DND-41 (cell line): ENCODE results near the gene LRP6.

Experiments used
- EZH2 ChIP-seq: IDR thresholded peaks from 3 replicates; pipeline ENCODE4 v1.6.1; 2012; ENCODE audit warnings: borderline replicate concordance, low read depth, mild to moderate bottlenecking, moderate library complexity, low read length, inconsistent platforms; ENCODE audit not compliant: severe bottlenecking
- TF ChIP-seq, protein P1 (sequence below): IDR thresholded peaks from 2 replicates; pipeline ENCODE4 v1.5.1; 2012; ENCODE audit warnings: borderline replicate concordance, low read length, moderate library complexity, mild to moderate bottlenecking; ENCODE audit not compliant: poor library complexity, severe bottlenecking; ENCODE audit errors: extremely low read depth

DNA sequence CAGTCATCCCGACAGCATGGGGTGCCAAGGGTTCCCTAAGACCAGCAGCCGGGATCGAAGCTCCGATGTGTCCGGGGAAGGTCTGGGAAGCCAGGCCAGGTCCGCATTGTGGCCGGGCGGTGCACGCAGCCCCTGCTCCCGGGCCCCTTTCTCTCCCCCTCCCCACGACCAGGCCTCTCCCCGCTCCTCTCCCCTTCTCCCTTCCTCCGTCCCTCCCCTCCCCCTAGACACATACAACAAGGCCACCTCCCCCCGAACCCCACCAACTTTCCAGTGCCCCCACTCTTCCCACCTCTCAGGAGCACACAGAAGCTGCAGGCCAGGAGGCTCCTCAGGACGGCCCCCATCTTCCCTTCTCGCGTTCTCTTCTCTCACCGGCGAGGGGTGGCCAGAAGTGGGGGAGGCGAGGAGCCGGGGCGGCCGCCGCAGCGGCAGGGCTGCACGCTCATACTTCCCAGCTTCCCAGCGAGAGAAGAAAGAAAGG lies 413 bp downstream of the LRP6 start:
- TF ChIP-seq, protein P1, sequence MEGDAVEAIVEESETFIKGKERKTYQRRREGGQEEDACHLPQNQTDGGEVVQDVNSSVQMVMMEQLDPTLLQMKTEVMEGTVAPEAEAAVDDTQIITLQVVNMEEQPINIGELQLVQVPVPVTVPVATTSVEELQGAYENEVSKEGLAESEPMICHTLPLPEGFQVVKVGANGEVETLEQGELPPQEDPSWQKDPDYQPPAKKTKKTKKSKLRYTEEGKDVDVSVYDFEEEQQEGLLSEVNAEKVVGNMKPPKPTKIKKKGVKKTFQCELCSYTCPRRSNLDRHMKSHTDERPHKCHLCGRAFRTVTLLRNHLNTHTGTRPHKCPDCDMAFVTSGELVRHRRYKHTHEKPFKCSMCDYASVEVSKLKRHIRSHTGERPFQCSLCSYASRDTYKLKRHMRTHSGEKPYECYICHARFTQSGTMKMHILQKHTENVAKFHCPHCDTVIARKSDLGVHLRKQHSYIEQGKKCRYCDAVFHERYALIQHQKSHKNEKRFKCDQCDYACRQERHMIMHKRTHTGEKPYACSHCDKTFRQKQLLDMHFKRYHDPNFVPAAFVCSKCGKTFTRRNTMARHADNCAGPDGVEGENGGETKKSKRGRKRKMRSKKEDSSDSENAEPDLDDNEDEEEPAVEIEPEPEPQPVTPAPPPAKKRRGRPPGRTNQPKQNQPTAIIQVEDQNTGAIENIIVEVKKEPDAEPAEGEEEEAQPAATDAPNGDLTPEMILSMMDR, result no peak
- TF ChIP-seq EZH2, result no peak
